Gastrocnemius medialis (tissue), 4 donors: ENCODE results near the gene FOXL2NB. TPM values are rescaled to one million over a fixed set of nuclear protein-coding genes. Genes with fewer than 3 reads are reported as not detected.

Experiments used
- ATAC-seq, 2 donors: fragments of 150-250 bp; one replicate each; pipeline ENCODE4 v1.9.1; 2016
- DNase-seq, 2 donors: peaks; one replicate each; pipeline ENCODE4 v3.0.0-alpha.2; 2019
- H3K27ac ChIP-seq, 4 donors: fragments of 200-600 bp; sonication (generic); 1 replicate in 1 of 4; 2 replicates in 3 of 4; pipeline ENCODE4 v1.5.1; 2016 to 2018; ENCODE audit warnings: mild to moderate bottlenecking in 2 of 4, moderate library complexity in 1 of 4
- H3K27me3 ChIP-seq, 3 donors: fragments of 200-600 bp; sonication (generic) in 2 of 3; 1 replicate in 1 of 3; 2 replicates in 2 of 3; pipeline versions ENCODE4 v1.5.1 to v1.6.0; 2016 to 2019; ENCODE audit warnings: mild to moderate bottlenecking in 1 of 3, moderate library complexity in 1 of 3
- H3K36me3 ChIP-seq, 2 donors: fragments of 200-600 bp; sonication (generic) in 1 of 2; one replicate each; pipeline ENCODE4 v1.5.1; 2017 to 2018
- H3K4me1 ChIP-seq, 2 donors: fragments of 200-600 bp; sonication (generic) in 1 of 2; one replicate each; pipeline ENCODE4 v1.5.1; 2016 to 2017; ENCODE audit warnings: mild to moderate bottlenecking in 2 of 2
- H3K4me3 ChIP-seq, 4 donors: fragments of 200-600 bp; sonication (generic) in 3 of 4; 1 replicate in 1 of 4; 2 replicates in 3 of 4; pipeline ENCODE4 v1.5.1; 2016 to 2019; ENCODE audit warnings: mild to moderate bottlenecking in 2 of 4
- H3K9me3 ChIP-seq, 3 donors: fragments of 200-600 bp; sonication (generic) in 2 of 3; 1 replicate in 1 of 3; 2 replicates in 2 of 3; pipeline ENCODE4 v1.5.1; 2016 to 2019
- POLR2A ChIP-seq, 2 donors: fragments of 450-650 bp; IDR thresholded peaks; one replicate each; pipeline ENCODE4 v1.6.1; 2017; ENCODE audit warnings: antibody characterized with exemption in 2 of 2, mild to moderate bottlenecking in 2 of 2, moderate library complexity in 2 of 2
- in situ Hi-C, 4 donors: fragments of 200-750 bp; cut with MboI; loops; one replicate each; pipeline versions ENCODE4 v1.15.0 to v1.8.0; 2017; ENCODE audit warnings: low sequenced_read_pairs in 4 of 4
- intact Hi-C: fragments of 100-400 bp; cut with DNase I; formaldehyde crosslinking; loops from one replicate; pipeline ENCODE4 v1.15.1; 2023; ENCODE audit warnings: low total_unique reads
- total RNA-seq, 4 donors: library from RNA; depleted of rRNA; stranded (reverse); fragments of >200 nt; gene quantifications; one replicate each; pipeline versions ENCODE4 v1.1.0 to v1.2.3, GENCODE V29; 2016
- TF ChIP-seq, protein P1 (sequence below), 5 experiments: fragments of 450-650 bp in 3 of 5; fragments of 200-600 bp in 2 of 5; sonication (generic) in 2 of 5; IDR thresholded peaks in 4 of 5; conservative IDR thresholded peaks in 1 of 5; 1 replicate in 4 of 5; 2 replicates in 1 of 5; pipeline ENCODE4 v1.5.1; 2016 to 2019; ENCODE audit warnings: antibody characterized with exemption in 5 of 5, mild to moderate bottlenecking in 3 of 5, moderate library complexity in 3 of 5

Gene FOXL2NB
- total RNA-seq, 4 donors from 2014 or later = not detected

GRCh38 chr3:138995706-138996105 lies 48.7 kb downstream of the FOXL2NB start:
- intact Hi-C loops (no loop called here), in situ Hi-C loops (no loop called here)
- H3K4me3 ChIP-seq = no peak overlapping the region
- ATAC-seq (no peak), DNase-seq (no peak)
- H3K27ac ChIP-seq = no peak overlapping the region
- no peaks in the 10 kb centered on the region for H3K4me1 ChIP-seq
- no peaks in the 10 kb centered on the region for H3K36me3 ChIP-seq
- peaks cover 0 to 4% (median 0%) of the 10 kb centered on the region in 3 donors for H3K27me3 ChIP-seq
- H3K9me3 ChIP-seq = no peaks in the 10 kb centered on the region
- no peak for TF ChIP-seq POLR2A (IDR thresholded peaks at IDR 0.05)
- TF ChIP-seq, protein P1, sequence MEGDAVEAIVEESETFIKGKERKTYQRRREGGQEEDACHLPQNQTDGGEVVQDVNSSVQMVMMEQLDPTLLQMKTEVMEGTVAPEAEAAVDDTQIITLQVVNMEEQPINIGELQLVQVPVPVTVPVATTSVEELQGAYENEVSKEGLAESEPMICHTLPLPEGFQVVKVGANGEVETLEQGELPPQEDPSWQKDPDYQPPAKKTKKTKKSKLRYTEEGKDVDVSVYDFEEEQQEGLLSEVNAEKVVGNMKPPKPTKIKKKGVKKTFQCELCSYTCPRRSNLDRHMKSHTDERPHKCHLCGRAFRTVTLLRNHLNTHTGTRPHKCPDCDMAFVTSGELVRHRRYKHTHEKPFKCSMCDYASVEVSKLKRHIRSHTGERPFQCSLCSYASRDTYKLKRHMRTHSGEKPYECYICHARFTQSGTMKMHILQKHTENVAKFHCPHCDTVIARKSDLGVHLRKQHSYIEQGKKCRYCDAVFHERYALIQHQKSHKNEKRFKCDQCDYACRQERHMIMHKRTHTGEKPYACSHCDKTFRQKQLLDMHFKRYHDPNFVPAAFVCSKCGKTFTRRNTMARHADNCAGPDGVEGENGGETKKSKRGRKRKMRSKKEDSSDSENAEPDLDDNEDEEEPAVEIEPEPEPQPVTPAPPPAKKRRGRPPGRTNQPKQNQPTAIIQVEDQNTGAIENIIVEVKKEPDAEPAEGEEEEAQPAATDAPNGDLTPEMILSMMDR (IDR thresholded peaks at IDR 0.05 in 4 of 5, conservative IDR thresholded peaks at IDR 0.05 in 1 of 5) = no peak

Other genes starting within 250 kb of the FOXL2NB start
- gene PIK3CB, start 112.3 kb upstream of the FOXL2NB start, total RNA-seq = 10 to 100 TPM; 24.9 to 94.7 (median 36.8) TPM
- not detected for gene FOXL2, start 80 bp upstream of the FOXL2NB start, total RNA-seq
- gene PRR23A, start 59.1 kb downstream of the FOXL2NB start, total RNA-seq = not detected
- not detected for gene PRR23B, start 73.7 kb downstream of the FOXL2NB start, total RNA-seq
- gene PRR23C, start 97.7 kb downstream of the FOXL2NB start, total RNA-seq = not detected